Neural cell (in vitro differentiated cells): Measurements from ENCODE around the gene CDC42EP5. TPM values are rescaled to one million over a fixed set of nuclear protein-coding genes. Genes with fewer than 3 reads are reported as not detected.

Experiments
- H2AFZ ChIP-seq: fragments of 200-600, 300-800 bp; sonication (generic), shearing (Covaris generic); 2 replicates; pipeline ENCODE4 v1.6.0; 2014; ENCODE audit warnings: low read depth, mild to moderate bottlenecking, antibody characterized with exemption, low read length, moderate library complexity
- H3F3A ChIP-seq: fragments of 200-600 bp; shearing (Covaris generic); 2 replicates; pipeline ENCODE4 v1.6.1; 2016; ENCODE audit warnings: mild to moderate bottlenecking, moderate library complexity, mixed read lengths, antibody characterized with exemption, low read length; ENCODE audit not compliant: insufficient read depth, poor library complexity, severe bottlenecking
- H3K27ac ChIP-seq: fragments of 200-600, 300-800 bp; sonication (generic), shearing (Covaris generic); 2 replicates; pipeline ENCODE4 v1.5.1; 2014; ENCODE audit warnings: mild to moderate bottlenecking, low read length, moderate library complexity
- H3K27me3 ChIP-seq: fragments of 300-800, 200-600 bp; sonication (generic), shearing (Covaris generic); 2 replicates; pipeline ENCODE4 v1.6.0; 2014; ENCODE audit warnings: mild to moderate bottlenecking, low read depth, low read length, moderate library complexity; ENCODE audit not compliant: insufficient read depth
- H3K36me3 ChIP-seq: fragments of 300-800, 200-600 bp; sonication (generic), shearing (Covaris generic); 2 replicates; pipeline ENCODE4 v1.5.1; 2014; ENCODE audit warnings: mild to moderate bottlenecking, antibody characterized with exemption, low read length, moderate library complexity; ENCODE audit not compliant: insufficient read depth
- H3K4me2 ChIP-seq: fragments of 300-800, 200-600 bp; sonication (generic), shearing (Covaris generic); 2 replicates; pipeline ENCODE4 v1.6.0; 2014; ENCODE audit warnings: mild to moderate bottlenecking, low read length
- H3K4me3 ChIP-seq: fragments of 300-800, 200-600 bp; sonication (generic), shearing (Covaris generic); 2 replicates; pipeline ENCODE4 v1.5.1; 2014; ENCODE audit warnings: mild to moderate bottlenecking, low read length, moderate library complexity
- H3K79me2 ChIP-seq: fragments of 200-600 bp; shearing (Covaris generic); replicated peaks from 2 replicates; pipeline ENCODE4 v1.6.0; 2014; ENCODE audit warnings: mild to moderate bottlenecking, low read length, moderate library complexity; ENCODE audit not compliant: insufficient read depth
- H3K9ac ChIP-seq: fragments of 300-800, 200-600 bp; sonication (generic), shearing (Covaris generic); 2 replicates; pipeline ENCODE4 v1.6.1; 2016; ENCODE audit warnings: mild to moderate bottlenecking, low read length, mixed read lengths
- H3K9me2 ChIP-seq: fragments of 200-600 bp; shearing (Covaris generic); 2 replicates; pipeline ENCODE4 v1.6.1; 2016; ENCODE audit warnings: mild to moderate bottlenecking, low read length, mixed read lengths; ENCODE audit not compliant: insufficient read depth
- H3K9me3 ChIP-seq: fragments of 200-600, 300-800 bp; sonication (generic), shearing (Covaris generic); 2 replicates; pipeline ENCODE4 v1.6.1; 2016; ENCODE audit warnings: mild to moderate bottlenecking, mixed run types, low read length, moderate library complexity, mixed read lengths
- H4K20me1 ChIP-seq: fragments of 200-600 bp; shearing (Covaris generic); 2 replicates; pipeline ENCODE4 v1.6.1; 2016; ENCODE audit warnings: mild to moderate bottlenecking, mixed run types; ENCODE audit not compliant: insufficient read depth
- EP300 ChIP-seq: fragments of 450-650 bp; conservative IDR thresholded peaks from 2 replicates; pipeline ENCODE4 v1.6.1; 2014; ENCODE audit warnings: antibody characterized with exemption, mild to moderate bottlenecking, moderate library complexity; ENCODE audit not compliant: poor library complexity, severe bottlenecking
- EZH2 ChIP-seq: fragments of 200-600, 300-800 bp; shearing (Covaris generic), sonication (generic); IDR thresholded peaks from 2 replicates; pipeline ENCODE4 v1.6.1; 2014; ENCODE audit warnings: antibody characterized with exemption, low read length, borderline replicate concordance, mild to moderate bottlenecking; ENCODE audit not compliant: insufficient read depth, poor library complexity, severe bottlenecking
- MXI1 ChIP-seq: fragments of 450-650 bp; conservative IDR thresholded peaks from 2 replicates; pipeline ENCODE4 v1.6.1; 2014; ENCODE audit warnings: antibody characterized with exemption, mild to moderate bottlenecking; ENCODE audit not compliant: poor library complexity, severe bottlenecking
- POLR2AphosphoS5 ChIP-seq: IDR thresholded peaks from 2 replicates; pipeline ENCODE4 v1.6.1; 2012
- RAD21 ChIP-seq: fragments of 450-650 bp; conservative IDR thresholded peaks from 2 replicates; pipeline ENCODE4 v1.6.1; 2014; ENCODE audit warnings: antibody characterized with exemption, mild to moderate bottlenecking, moderate library complexity
- SMC3 ChIP-seq: fragments of 450-650 bp; conservative IDR thresholded peaks from 2 replicates; pipeline ENCODE4 v1.6.1; 2014; ENCODE audit warnings: antibody characterized with exemption, mild to moderate bottlenecking, moderate library complexity; ENCODE audit not compliant: poor library complexity
- TAF1 ChIP-seq: IDR thresholded peaks from 2 replicates; pipeline ENCODE4 v1.6.1; 2012; ENCODE audit warnings: low read depth
- polyA plus RNA-seq: library from polyadenylated mRNA; depleted of rRNA; stranded (reverse); fragments of >200 nt; gene quantifications from 2 replicates; pipeline ENCODE4 v1.2.3, GENCODE V29; 2014
- TF ChIP-seq, protein P1 (sequence below): IDR thresholded peaks from 2 replicates; pipeline ENCODE4 v1.6.1; 2012; ENCODE audit warnings: borderline replicate concordance
- TF ChIP-seq, protein P2 (sequence below): fragments of 450-650 bp; IDR thresholded peaks from 2 replicates; pipeline ENCODE4 v1.5.1; 2014; ENCODE audit warnings: antibody characterized with exemption, mild to moderate bottlenecking, moderate library complexity; ENCODE audit not compliant: poor library complexity, severe bottlenecking

Gene CDC42EP5
- polyA plus RNA-seq, 1 donor from 2014 or later, result not detected

DNA sequence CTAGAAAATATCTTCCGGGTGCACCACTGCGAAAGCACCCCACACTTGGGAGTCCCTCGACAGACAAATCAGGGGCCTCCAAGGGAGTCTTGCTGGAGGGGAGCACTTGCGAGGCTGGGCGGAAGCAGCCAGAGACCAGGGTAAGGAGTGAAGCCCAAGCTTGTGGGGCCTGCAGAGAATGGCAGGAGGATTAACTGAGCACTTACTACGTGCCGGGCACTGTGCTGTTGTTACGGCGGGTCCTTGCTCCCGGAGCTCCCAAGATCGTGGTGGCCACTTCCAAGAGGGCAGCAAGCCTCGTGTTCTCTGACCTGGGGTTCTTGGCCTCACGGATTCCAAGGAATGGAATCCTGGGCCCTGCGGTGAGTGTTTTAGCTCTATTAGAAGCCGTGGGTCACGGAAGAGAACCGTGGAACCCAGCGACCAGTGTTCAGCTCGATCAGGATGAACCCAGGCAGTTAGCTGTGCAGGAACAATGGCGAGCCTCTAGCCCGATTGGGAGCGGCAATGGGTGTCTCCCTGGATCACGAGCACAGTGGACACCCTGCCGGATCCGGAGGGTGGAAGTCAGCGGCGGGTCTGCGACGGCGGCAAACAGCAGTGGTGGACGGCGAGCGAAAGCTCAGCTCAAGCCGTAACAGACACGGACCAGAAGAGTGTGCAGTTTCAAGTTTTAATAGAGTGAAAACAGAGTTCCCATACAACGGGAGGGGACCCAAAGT, 48.3 kb downstream of the CDC42EP5 start:
- Histone ChIP-seq H3K9me2 (no peaks in the 10 kb centered on the region), H3K36me3 (no peaks in the 10 kb centered on the region), H4K20me1 (no peaks in the 10 kb centered on the region), H3F3A (no peaks in the 10 kb centered on the region), H3K27me3 (no peaks in the 10 kb centered on the region), H3K9ac (no peak overlapping the region), H3K4me3 (no peak overlapping the region), H3K9me3 (no peaks in the 10 kb centered on the region), H3K27ac (no peak overlapping the region), H2AFZ (no peak overlapping the region), H3K4me2 (no peak overlapping the region), H3K79me2 (peaks cover 8% of the 10 kb centered on the region)
- no peak for TF ChIP-seq TAF1
- TF ChIP-seq POLR2AphosphoS5, result no peak
- TF ChIP-seq, protein P1, sequence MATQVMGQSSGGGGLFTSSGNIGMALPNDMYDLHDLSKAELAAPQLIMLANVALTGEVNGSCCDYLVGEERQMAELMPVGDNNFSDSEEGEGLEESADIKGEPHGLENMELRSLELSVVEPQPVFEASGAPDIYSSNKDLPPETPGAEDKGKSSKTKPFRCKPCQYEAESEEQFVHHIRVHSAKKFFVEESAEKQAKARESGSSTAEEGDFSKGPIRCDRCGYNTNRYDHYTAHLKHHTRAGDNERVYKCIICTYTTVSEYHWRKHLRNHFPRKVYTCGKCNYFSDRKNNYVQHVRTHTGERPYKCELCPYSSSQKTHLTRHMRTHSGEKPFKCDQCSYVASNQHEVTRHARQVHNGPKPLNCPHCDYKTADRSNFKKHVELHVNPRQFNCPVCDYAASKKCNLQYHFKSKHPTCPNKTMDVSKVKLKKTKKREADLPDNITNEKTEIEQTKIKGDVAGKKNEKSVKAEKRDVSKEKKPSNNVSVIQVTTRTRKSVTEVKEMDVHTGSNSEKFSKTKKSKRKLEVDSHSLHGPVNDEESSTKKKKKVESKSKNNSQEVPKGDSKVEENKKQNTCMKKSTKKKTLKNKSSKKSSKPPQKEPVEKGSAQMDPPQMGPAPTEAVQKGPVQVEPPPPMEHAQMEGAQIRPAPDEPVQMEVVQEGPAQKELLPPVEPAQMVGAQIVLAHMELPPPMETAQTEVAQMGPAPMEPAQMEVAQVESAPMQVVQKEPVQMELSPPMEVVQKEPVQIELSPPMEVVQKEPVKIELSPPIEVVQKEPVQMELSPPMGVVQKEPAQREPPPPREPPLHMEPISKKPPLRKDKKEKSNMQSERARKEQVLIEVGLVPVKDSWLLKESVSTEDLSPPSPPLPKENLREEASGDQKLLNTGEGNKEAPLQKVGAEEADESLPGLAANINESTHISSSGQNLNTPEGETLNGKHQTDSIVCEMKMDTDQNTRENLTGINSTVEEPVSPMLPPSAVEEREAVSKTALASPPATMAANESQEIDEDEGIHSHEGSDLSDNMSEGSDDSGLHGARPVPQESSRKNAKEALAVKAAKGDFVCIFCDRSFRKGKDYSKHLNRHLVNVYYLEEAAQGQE, result no peak
- TF ChIP-seq SMC3, result no peak
- no peak for TF ChIP-seq MXI1
- no peak for TF ChIP-seq EZH2

DNA sequence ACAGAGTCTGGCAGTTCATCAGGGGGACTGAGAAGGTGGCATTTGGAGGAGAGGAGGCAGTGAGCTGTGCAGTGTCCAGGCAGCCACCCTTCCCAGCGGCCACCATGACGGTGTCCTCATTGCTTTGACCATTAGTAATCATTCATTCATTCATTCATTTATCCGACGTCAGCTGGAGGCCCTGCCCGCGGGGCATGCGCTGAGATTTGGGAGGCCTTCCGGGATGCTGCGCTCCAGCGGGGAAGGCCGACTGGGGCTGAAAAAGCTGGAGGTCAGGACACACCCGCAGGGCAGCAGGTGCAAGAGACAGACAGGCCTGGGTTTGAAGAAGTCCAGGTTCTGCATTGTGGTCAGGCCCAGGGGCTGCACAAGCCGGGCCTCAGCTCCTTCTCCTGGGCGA, 48.9 kb downstream of the CDC42EP5 start:
- no peak overlapping the region for H3K9ac ChIP-seq
- no peaks in the 10 kb centered on the region for H3K27me3 ChIP-seq
- H3K4me2 ChIP-seq, result no peak overlapping the region
- no peak overlapping the region for H2AFZ ChIP-seq
- no peaks in the 10 kb centered on the region for H3K9me3 ChIP-seq
- H3K27ac ChIP-seq, result no peak overlapping the region
- no peaks in the 10 kb centered on the region for H3K9me2 ChIP-seq
- no peak overlapping the region for H3K4me3 ChIP-seq
- H3K79me2 ChIP-seq, result peaks cover 14% of the 10 kb centered on the region
- TF ChIP-seq, protein P1, result no peak
- TF ChIP-seq MXI1 (no peak), POLR2AphosphoS5 (no peak), RAD21 (no peak), SMC3 (no peak), TAF1 (no peak), EZH2 (no peak), EP300 (no peak)
- TF ChIP-seq, protein P2, sequence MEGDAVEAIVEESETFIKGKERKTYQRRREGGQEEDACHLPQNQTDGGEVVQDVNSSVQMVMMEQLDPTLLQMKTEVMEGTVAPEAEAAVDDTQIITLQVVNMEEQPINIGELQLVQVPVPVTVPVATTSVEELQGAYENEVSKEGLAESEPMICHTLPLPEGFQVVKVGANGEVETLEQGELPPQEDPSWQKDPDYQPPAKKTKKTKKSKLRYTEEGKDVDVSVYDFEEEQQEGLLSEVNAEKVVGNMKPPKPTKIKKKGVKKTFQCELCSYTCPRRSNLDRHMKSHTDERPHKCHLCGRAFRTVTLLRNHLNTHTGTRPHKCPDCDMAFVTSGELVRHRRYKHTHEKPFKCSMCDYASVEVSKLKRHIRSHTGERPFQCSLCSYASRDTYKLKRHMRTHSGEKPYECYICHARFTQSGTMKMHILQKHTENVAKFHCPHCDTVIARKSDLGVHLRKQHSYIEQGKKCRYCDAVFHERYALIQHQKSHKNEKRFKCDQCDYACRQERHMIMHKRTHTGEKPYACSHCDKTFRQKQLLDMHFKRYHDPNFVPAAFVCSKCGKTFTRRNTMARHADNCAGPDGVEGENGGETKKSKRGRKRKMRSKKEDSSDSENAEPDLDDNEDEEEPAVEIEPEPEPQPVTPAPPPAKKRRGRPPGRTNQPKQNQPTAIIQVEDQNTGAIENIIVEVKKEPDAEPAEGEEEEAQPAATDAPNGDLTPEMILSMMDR, result no peak
- no peaks in the 10 kb centered on the region for H3F3A ChIP-seq
- no peaks in the 10 kb centered on the region for H4K20me1 ChIP-seq
- no peaks in the 10 kb centered on the region for H3K36me3 ChIP-seq
